HG03378 (cell line): Measurements from ENCODE around the gene SEMA3F.

Source experiments
- ATAC-seq: cut with Tn5 transposase; IDR thresholded peaks from one replicate; pipeline ENCODE4 v1.9.1; 2021; ENCODE audit warnings: mild to moderate bottlenecking, moderate library complexity; ENCODE audit not compliant: unreplicated experiment

Gene SEMA3F

DNA sequence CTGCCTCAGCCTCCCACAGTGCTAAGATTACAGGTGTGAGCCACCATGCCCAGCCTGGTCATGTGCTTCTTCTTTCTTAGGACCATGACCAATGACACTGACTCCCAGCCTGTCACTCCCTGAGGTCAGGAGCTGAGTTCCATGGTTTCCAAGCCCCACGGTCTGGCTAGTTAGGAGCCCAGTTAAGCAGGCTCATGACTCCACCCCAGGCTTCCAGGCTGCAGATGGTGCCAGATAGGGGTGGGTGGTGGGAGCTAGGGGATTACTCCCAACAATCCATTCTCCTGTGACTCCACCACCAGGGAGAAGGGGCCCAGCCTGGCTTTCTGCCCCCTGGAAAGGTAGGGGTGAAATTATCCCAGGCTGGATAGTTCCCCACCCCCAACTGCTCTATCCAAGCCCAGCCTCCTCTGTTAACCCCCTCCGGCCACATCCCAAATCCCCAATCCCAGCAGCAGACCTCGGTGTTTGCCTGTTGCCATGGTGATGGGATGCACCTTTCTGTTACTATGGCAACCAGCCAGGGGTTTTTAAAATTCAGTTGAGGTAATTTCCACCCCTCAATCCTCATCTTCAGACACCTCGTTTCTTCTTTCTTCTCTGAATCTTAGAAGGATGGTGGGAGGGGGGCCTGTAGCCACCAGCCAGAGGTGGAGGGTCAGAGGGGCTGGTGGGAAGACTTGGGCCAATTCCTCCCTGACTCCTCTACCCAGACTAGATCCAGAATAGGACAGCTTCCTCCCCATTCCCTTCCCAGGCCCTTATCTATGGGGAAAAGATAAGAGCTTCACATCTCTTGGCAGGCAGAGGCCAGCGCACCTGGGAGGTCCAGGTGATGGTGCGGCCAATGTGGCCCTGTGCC lies 22.5 kb upstream of the SEMA3F start:
- ATAC-seq, result no peak

DNA sequence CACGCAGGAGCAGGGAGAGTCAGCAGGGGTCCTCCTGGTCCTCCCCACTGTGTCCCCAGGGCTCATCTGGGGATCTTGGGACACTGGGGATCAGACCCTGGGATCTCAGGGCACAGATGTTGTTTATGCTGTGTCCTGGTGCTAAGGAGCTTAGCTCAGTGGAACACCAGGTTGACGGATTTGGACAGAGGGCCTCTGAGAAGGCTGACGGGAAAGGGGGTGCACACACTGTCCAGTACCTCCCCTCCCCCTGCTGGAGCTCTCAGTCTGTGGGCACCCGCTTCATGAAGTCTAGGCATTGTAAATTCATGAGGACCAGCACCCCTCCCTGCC lies 21.9 kb upstream of the SEMA3F start:
- no peak for ATAC-seq

DNA sequence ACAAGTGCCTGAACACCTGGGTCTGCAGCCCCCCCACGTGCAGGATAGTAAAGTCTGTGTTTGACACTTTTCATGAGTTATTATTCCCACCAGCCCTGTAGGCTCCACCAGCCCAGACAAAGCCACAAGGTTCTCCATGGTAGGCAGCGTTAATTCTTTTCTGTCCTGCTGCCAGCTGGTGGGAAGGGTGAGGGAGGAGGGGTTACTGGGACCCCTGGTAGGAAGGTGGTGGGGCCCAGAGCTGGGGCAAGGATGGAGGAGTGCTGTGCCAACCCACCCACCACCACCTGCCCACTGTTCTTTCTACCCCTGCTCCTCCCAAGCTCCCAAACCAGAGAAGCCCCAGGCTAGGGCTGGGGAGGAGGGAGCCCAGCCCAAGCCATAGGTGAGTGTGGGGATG lies 20.8 kb upstream of the SEMA3F start:
- ATAC-seq, result no peak

DNA sequence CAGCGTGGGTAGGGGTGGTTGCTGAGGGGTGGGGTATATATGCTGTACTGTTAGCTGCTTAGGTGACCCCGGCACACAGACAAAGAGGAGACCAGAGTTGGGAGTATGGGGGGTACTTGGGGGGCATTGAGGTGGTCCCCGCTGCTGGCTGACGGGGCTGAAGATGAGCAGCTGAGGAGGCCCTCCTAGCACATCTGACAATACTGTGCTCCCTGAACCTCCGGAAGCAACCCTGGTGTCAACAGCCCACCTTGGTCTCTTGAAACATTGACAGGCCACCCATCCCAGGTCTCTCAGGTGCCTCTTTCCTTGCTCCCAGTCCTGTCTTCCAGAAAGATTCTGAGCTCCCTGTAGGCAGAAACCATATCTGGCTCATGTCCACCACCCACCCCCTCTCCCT lies 19.2 kb upstream of the SEMA3F start:
- no peak for ATAC-seq

DNA sequence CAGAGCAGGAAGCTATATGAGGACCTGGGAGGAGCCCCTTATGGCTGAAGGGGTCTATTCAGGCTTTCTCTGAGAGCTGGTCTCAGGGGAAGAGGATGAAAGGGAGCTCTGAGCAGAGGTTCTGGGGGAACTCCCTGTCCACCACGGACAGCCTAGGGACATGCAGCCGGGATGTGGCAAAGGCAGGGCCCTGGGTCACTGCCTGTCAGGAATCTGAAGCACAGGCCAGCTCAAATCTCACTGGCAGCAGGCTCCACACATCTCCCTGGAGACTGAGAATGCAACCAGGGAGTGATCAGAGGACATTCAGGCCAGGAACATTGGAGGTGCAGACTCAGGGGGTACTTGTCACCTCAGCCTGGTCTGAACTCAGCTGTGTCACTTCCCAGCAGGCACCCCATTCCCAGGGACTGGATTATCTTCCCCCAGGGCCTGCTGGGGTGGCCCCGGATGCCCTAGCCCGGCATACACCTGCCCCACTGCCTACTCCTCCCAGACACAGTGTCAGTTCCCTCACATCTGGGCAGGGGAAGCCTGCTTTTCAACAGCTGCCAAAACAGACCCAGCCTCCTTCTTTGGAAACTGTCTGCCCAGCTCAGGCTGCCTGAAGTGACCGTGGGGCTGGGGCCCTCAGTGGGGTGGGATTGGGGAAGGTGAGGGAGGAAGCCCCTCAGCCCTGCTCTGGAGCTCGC lies 18.3 kb upstream of the SEMA3F start:
- ATAC-seq, result no peak

DNA sequence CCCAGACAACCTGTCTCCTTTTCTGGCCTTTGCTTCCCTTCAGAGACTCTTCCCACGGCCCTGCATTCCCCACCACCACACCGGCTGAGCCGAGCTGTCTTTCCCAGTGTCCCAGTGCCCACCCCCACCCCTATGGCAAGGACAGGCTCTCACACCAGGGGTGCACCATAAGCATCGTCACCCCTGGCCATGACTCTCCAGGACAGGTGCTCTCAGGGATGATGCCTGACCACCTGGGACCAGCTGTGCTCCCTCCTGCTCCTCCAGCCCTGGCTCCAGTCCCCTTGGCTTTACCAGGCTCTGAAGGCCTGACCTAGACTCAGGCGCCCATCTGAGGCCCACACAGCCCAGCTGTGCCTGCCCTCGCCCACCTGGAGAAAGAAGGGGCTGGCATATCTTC lies 17.6 kb upstream of the SEMA3F start:
- ATAC-seq, result no peak

DNA sequence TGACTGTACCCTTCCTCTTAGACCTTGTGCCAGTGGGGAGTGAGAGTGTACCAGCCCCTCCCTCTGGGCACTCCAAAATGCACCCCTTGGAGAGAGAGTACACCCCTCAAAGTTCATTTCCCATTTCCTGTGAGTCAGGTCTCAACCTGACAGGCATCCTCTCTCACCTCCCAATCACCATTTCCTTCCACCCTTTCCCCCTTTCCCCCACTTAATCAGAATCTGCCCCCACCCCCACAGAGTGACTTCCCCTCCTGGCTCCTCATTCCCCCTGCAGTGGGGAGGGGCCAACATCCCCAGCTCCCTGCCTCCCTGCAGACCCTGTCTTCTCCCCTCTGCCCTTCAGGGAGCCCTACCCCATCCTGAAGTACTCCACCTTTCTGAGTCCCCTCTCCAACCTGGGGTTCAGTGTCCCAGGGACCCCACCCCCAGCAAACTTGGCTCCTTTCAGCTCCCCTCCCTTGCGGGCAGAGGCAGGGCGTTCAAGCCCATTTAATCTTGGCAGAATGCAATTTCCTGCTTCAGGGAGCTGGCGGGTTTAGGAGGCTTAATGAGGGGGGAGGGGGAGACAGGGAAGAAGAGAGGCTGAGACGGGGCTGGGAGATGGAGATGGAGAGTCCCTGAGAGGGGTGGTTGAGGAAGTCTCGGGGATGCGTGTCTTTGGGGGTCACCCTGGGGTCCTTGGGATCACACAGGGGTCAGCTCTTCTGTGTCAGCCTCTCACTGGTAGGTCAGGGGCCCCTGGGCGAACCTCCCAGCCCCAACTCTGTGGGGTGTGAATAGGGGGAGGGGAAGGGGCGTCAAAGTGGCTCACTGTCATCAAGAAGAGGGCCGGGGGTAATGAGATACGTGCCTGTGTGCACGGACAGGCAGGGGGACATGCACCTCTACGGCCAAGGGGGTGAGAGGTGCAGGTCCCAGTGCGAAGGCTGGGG lies 16.6 kb upstream of the SEMA3F start:
- no peak for ATAC-seq

DNA sequence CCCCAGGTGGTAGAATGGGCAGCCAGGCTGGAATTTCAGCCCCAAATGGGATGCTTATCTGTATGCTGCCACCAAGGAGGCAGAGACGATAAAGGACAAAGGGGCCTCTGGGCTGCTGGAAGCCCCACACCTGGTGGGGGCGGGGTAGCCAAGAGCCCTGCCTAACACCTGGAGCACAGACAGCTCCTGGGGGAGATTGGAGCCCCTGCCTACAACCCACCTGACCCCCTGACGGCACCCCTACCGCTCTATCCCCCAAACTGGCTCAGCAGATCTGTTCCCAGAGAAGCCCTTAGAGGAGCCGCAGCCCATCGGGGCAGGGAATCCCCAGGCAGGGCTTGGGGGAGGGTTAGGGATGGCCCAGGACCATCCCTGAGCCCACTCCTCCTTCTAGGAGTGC lies 15.8 kb upstream of the SEMA3F start:
- ATAC-seq, result no peak

DNA sequence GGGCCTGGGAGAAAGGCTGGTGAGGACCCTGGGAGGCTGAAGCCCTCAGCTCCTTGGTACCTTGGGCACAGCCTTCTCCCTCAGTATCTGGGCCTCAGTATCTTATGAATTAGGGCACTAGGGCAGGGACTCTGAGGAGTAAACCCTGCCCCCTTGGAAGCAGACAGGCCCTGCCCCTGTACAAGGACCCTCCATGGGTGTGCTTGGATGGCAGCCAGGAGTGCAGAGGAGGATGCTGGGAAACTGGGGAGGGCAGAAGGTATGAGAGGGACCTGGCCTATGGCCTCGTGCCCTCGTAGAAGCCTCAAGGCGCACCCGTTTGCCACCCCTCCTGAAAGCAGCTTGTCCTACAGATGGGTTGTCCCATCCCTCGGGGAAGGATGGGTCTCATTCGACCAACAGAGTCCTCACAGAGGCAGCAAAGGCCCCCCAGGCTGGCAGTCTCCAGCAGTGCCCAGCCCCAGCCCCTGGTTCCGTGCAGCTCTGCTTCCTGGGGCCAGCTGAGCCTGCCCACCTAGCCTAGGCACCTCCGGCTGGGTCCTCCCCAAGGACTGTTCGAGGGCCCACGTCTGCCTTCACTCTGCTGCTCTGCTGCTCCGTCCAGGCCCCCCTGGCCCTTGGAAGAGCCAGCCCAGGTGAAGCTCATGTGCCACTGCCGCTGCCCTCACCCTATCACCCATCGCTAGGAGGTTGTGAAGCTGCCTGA lies 15.3 kb upstream of the SEMA3F start:
- ATAC-seq, result no peak

DNA sequence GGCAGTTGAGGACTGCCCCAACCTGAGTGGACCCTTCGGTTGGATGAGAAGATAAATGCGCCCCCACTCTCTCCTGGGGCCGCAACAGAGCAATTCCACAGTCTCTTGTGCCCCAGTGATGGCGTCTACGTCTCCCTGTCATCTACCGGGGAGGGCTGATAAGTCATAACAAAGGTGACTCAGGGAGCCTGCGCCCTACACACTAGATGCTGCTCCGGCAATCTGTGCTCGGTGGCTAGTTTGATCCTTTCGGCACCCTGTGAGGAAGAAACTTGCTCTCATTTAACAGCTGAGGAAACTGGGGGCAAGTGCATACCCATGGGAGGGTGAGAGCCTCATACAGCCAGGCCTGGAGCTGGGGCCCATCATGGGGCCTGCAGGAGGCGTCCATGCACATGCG lies 14.1 kb upstream of the SEMA3F start:
- no peak for ATAC-seq

DNA sequence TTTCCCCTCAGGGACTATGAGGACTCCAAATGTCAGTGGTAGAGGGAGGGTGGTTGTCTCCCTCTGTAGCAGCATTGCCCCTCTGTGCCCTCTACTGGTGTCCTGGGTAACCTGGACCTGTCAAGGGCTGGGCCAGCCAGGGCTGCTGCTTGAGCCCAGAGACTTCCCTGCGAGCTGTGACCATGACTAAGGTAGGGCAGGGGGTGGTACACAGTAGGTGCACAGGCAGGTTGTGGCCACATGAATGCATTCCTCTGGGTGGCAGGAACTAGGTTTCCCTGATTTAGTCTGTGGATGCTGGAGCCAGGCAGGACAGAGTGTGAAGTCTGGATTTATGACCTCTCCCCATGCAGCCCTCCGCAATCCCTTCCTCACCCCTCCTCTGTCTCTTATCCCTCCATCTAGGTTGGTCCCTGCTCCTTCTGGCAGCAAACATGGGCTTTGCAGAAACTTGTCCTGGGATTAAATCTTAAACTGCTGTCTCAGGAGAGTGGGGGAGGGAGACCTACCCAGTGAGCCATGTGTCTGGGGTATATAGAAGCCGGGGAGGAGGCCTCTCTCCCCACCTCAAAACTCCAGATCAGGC lies 8.7 kb upstream of the SEMA3F start:
- ATAC-seq, result no peak

DNA sequence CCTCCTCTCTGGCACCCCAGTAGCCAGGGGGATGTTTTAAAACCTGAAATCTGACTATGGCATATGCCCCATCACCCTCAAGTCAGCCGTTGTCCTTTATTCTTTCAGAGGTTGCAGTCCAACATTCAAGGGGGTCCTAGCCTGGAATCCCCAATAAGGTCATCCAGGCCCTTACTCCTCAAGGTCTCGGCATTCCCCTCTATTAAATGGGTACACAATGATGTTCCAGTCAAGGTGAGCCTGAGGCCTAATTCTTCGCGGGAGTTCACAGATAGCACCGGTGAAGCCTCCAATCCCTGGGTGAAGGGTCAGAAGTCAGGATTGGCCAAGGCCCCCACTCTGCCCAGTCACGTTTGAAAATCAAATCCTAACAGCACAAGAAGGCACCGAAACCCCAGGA lies 8.1 kb upstream of the SEMA3F start:
- ATAC-seq, result no peak

DNA sequence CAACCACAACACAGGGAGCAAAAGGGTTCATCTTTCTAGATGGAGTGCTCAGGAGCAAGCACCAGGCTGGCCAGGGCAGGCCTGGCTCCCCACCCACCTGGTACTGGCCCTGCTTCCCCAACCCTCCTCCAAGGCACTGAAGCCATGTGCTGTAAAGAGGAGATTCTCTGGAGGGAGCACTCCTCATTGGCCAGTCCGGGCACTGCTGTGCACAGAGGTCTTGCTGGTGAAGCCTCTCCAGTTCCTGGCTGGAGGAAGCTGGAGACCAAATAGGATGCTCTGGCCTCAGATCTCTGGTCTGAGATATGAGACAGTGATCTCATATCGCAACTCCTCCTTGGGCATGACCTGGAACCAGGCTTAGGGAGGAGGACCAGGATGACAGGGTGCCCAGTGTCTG lies 7.7 kb upstream of the SEMA3F start:
- ATAC-seq, result no peak

DNA sequence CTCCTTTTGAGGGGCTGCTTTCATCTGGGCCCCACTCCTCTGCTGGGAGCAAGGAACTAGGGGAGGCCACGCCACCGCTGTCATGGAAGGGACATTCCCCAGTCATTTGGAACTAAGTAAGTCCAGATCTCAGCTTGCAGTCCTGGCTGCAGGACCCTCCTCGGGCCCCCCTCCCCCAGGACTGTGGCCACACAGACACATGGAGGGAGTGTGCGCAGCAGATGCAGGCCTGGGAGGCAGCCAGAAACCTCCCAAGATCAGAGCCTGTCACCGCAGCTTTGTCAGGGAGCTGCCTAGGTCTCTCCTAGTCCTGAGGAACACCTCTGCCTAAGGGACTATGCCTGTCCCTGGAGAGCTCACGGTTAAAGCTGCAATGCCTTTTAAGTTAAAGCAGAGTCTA lies 7.3 kb upstream of the SEMA3F start:
- ATAC-seq, result no peak

DNA sequence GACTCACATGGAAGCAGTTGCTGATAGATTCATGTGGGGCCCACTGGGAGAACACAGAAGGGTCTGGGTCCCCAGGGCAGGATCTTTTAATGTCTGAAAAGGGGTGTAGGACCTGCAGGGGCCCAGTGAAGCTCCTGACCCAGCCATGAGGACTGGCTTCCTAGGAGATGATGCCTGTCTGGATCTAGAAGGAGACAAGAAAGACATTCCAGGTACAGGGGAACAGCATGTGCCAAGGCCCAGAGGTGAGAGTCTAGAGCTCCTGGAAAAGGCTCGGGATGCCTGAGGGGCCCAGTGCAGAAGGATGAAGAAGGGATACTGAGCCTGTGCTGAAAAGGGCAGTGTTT lies 4.7 kb upstream of the SEMA3F start:
- no peak for ATAC-seq

DNA sequence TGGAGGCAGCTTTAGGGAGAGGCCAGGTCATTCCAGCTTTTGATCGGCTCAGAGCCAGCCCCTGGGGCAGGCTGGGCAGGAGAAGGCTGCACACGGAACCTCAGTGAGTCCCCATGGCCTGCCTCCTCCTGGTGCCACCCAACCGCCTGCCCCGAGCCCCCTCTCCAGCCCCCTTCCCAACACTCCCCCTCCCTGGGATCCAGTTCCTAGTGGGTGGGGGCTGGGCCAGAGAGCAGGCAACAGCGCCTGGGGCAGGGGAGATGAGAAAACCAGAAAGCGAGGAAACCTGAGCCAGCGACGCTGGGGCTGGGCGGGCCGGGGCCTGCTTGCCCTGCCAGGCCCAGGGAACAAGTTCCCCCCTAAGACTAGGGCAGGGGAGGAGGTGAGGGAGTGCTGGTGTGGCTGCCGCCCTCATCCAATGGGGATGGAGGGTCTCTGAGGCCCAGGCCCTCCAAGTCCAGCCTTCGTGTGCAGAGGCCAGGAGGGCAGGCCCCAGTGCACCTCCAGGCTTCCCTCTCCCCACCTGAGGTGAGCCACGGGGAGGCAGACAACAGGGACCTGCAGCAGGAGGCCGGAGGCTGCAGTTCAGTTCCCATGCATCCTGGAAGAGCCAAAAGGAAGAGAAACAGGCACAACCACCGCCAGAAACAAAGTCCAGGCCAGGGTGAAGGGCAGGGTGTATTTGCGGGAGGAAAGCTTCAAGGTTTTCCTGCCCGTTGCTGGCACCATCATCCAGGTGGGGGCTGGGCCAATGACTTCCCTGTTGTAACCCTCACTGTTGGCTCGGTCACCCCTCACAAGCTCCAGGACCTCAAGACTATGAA lies 4.0 kb upstream of the SEMA3F start:
- no peak for ATAC-seq

DNA sequence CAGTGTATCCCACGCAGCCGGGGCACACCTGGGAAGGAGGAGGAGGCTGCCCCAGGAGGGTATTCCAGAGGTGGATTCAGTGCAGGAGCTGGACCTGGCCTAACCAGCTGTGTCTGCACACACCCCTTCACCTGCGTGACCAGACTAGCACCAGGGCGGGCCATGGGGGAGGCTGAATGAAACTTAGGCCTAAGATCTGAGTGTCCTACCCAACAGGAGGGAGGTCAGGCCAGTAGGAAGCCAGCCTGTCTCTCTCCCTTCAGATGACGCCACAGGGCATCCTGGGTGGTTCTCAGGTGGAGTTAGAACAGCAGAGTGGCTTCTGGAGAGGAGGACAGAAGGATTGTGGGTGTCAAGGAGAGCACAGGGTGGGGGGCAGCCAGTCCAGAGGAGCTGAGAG lies 3.4 kb upstream of the SEMA3F start:
- ATAC-seq, result no peak

DNA sequence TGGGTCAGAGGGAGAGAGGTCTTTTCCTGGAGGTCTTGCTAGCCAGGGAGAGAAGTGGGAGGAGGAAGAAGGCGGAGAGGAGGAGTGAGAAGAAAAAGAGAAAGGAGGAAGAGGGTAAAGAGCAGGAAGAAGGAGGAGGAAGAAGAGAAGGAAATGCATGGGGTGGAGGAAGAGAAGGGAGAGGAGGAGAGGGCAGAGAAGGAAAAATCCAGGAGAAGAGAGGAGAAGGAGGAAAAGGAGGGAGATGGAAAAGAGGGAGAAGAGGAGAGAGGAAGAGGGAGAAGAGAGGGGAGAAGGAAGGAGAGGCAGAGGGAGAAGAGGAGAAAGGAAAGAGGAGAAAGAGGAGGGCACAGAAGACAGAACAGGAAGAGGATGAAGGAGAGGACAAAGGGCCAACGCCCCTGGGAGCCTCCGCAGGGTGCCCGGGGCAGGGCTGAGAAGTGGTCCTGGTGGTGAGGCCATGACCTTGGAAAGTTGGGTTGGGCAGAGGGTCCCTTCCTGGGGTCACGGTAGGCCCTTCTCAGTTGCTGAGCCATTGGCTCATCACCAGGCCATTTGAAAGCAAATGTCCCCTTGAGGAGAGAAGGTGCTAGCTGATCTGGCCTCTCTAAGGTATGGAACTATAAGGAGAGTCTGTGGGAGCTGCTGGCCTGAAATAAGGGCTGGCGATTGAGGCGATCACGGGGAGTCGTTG lies 1.2 kb upstream of the SEMA3F start:
- no peak for ATAC-seq

DNA sequence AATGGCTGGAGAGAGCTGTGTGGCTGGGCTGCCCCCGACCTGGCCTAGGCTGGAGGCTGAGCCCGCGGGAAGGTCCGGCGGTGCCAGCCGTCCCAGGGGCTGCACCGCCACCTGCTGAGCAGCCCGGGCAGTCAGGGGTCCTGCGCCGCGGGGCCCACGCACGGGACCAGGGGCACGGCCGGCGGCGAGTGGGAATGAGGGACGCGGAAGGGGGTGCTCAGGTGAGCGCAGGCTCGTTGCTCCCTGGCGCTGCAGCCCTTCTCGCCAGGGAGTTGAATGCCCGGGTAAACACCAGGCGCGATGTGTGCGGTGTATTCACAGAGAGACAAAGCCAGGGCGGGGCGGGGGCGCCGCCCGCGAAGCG lies 666 bp upstream of the SEMA3F start:
- ATAC-seq, result no peak
